Amniotic epithelial cell (primary cell): ENCODE data around the gene NUB1.
A peak's percentile ranks its signal among the peaks of the same experiment; 100 is the strongest.

Experiments used
- DNase-seq: peaks from one replicate; pipeline ENCODE4 v3.0.0-alpha.2; 2010; ENCODE audit warnings: low read depth

NUB1 gene

GRCh38 chr7:151345576-151346469 is 4.2 kb downstream of the NUB1 start:
- DNase-seq: no peak

- DNase-seq: peak; percentile 25
Observed at GRCh38 chr7:151346470-151346769, 4.8 kb downstream of the NUB1 start.

GRCh38 chr7:151347200-151347599 is 5.6 kb downstream of the NUB1 start:
- no peak for DNase-seq

- DNase-seq: no peak
Observed at GRCh38 chr7:151348970-151349369, 7.4 kb downstream of the NUB1 start.

GRCh38 chr7:151349507-151349853 is 7.9 kb downstream of the NUB1 start:
- DNase-seq: no peak

GRCh38 chr7:151351027-151351426 is 9.4 kb downstream of the NUB1 start:
- DNase-seq: no peak

GRCh38 chr7:151351967-151352366 is 10.4 kb downstream of the NUB1 start:
- no peak for DNase-seq

- DNase-seq: no peak
Observed at GRCh38 chr7:151352512-151352911, 10.9 kb downstream of the NUB1 start.

GRCh38 chr7:151361193-151361959 is 19.8 kb downstream of the NUB1 start:
- no peak for DNase-seq

GRCh38 chr7:151363182-151363581 is 21.6 kb downstream of the NUB1 start:
- DNase-seq: no peak

GRCh38 chr7:151366166-151366879 is 24.7 kb downstream of the NUB1 start:
- DNase-seq: peak; percentile 17

- DNase-seq: peak; percentile 71
Observed at GRCh38 chr7:151366880-151367222, 25.2 kb downstream of the NUB1 start.

- DNase-seq: peak; percentile 47
Observed at GRCh38 chr7:151367284-151367683, 25.7 kb downstream of the NUB1 start.

- DNase-seq: peak; percentile 64
Observed at GRCh38 chr7:151368136-151368571, 26.5 kb downstream of the NUB1 start.

- DNase-seq: no peak
Observed at GRCh38 chr7:151371266-151371665, 29.7 kb downstream of the NUB1 start.

GRCh38 chr7:151372612-151373265 is 31.1 kb downstream of the NUB1 start:
- DNase-seq: no peak

GRCh38 chr7:151373599-151373998 is 32.0 kb downstream of the NUB1 start:
- DNase-seq: no peak

GRCh38 chr7:151374139-151374538 is 32.5 kb downstream of the NUB1 start:
- no peak for DNase-seq

GRCh38 chr7:151374726-151375125 is 33.1 kb downstream of the NUB1 start:
- no peak for DNase-seq

- DNase-seq: no peak
Observed at GRCh38 chr7:151375530-151376217, 34.1 kb downstream of the NUB1 start.

GRCh38 chr7:151376218-151376902 is 34.7 kb downstream of the NUB1 start:
- DNase-seq: no peak
